Measurements from ENCODE around the gene SAP130. TPM values are rescaled to one million over a fixed set of nuclear protein-coding genes. Genes with fewer than 3 reads are reported as not detected.

Gene SAP130
- total RNA-seq, 1 donor from 2014 or later, result 27.1 TPM

DNA sequence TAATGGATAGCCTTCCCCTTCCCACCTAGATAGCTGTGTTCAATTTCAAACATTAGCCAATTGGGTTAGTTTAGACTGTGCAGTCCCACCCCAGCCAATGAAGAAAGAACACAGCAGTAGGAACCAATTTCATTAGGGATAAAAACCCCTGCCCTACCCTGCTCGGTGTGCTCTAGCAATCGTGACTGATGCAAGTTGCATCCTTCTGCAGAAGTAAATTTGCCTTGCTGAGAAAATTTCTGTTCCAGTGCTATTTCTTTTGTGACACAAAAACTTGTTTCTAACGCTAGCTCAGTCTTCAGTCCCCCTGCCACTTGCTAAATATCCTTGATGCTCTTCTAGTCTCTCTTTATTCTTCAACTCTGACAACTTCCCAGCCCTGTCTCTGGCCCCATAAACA, 15.2 kb upstream of the SAP130 start:
- ATAC-seq (ENCODE audit: low read depth) (no peak), DNase-seq (no peak)
- Mint-ChIP-seq H3K9me3 (peaks cover 21% of the 10 kb centered on the region), H3K4me3 (no peak overlapping the region), H3K36me3 (ENCODE audit: low read depth) (no peaks in the 10 kb centered on the region), H3K4me1 (no peaks in the 10 kb centered on the region), H3K27me3 (peaks cover 16% of the 10 kb centered on the region), H3K27ac (no peak overlapping the region)
- TF ChIP-seq, protein P1, sequence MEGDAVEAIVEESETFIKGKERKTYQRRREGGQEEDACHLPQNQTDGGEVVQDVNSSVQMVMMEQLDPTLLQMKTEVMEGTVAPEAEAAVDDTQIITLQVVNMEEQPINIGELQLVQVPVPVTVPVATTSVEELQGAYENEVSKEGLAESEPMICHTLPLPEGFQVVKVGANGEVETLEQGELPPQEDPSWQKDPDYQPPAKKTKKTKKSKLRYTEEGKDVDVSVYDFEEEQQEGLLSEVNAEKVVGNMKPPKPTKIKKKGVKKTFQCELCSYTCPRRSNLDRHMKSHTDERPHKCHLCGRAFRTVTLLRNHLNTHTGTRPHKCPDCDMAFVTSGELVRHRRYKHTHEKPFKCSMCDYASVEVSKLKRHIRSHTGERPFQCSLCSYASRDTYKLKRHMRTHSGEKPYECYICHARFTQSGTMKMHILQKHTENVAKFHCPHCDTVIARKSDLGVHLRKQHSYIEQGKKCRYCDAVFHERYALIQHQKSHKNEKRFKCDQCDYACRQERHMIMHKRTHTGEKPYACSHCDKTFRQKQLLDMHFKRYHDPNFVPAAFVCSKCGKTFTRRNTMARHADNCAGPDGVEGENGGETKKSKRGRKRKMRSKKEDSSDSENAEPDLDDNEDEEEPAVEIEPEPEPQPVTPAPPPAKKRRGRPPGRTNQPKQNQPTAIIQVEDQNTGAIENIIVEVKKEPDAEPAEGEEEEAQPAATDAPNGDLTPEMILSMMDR (IDR thresholded peaks at IDR 0.05), result no peak
- ChIA-PET POLR2A (no interaction called here), CTCF (no interaction called here)
- intact Hi-C loops (cut with micrococcal nuclease), result no loop called here

GRCh38 chr2:128041561-128041960, 13.7 kb upstream of the SAP130 start:
- peaks cover 10% of the 10 kb centered on the region for H3K27me3 Mint-ChIP-seq
- intact Hi-C loops (cut with micrococcal nuclease), result no loop called here
- H3K9me3 Mint-ChIP-seq, result peaks cover 28% of the 10 kb centered on the region
- H3K4me3 Mint-ChIP-seq, result no peak overlapping the region
- no peaks in the 10 kb centered on the region for H3K4me1 Mint-ChIP-seq
- ChIA-PET CTCF (no interaction called here), POLR2A (interaction anchor here (0.6 kb wide), 1 partner anchor 21 kb away, joined by 4 read pairs; no protein-coding TSS in a partner anchor)
- no peak overlapping the region for H3K27ac Mint-ChIP-seq
- DNase-seq (no peak), ATAC-seq (ENCODE audit: low read depth) (no peak)
- TF ChIP-seq, protein P1 (IDR thresholded peaks at IDR 0.05), result no peak
- no peaks in the 10 kb centered on the region for H3K36me3 Mint-ChIP-seq (ENCODE audit: low read depth)

GRCh38 chr2:128040166-128040771, 12.4 kb upstream of the SAP130 start:
- Mint-ChIP-seq H3K4me3 (no peak overlapping the region), H3K27ac (no peak overlapping the region), H3K9me3 (peaks cover 31% of the 10 kb centered on the region), H3K4me1 (no peaks in the 10 kb centered on the region), H3K27me3 (peaks cover 10% of the 10 kb centered on the region), H3K36me3 (ENCODE audit: low read depth) (no peaks in the 10 kb centered on the region)
- POLR2A ChIA-PET, result no interaction called here
- CTCF ChIA-PET, result no interaction called here
- DNase-seq, result no peak
- intact Hi-C loops (cut with micrococcal nuclease), result no loop called here
- TF ChIP-seq, protein P1 (IDR thresholded peaks at IDR 0.05), result no peak
- ATAC-seq (ENCODE audit: low read depth), result no peak

GRCh38 chr2:128039535-128039934, 11.7 kb upstream of the SAP130 start:
- H3K9me3 Mint-ChIP-seq, result peaks cover 31% of the 10 kb centered on the region
- TF ChIP-seq, protein P1 (IDR thresholded peaks at IDR 0.05), result no peak
- no peak overlapping the region for H3K27ac Mint-ChIP-seq
- no peaks in the 10 kb centered on the region for H3K4me1 Mint-ChIP-seq
- intact Hi-C loops (cut with micrococcal nuclease), result no loop called here
- ATAC-seq (ENCODE audit: low read depth), result no peak
- H3K36me3 Mint-ChIP-seq (ENCODE audit: low read depth), result no peaks in the 10 kb centered on the region
- DNase-seq, result no peak
- peaks cover 10% of the 10 kb centered on the region for H3K27me3 Mint-ChIP-seq
- ChIA-PET POLR2A (no interaction called here), CTCF (no interaction called here)
- no peak overlapping the region for H3K4me3 Mint-ChIP-seq

GRCh38 chr2:128038411-128038810, 10.6 kb upstream of the SAP130 start:
- H3K27me3 Mint-ChIP-seq, result peaks cover 10% of the 10 kb centered on the region
- no peak overlapping the region for H3K27ac Mint-ChIP-seq
- H3K36me3 Mint-ChIP-seq (ENCODE audit: low read depth), result no peaks in the 10 kb centered on the region
- H3K9me3 Mint-ChIP-seq, result peaks cover 27% of the 10 kb centered on the region
- intact Hi-C loops (cut with micrococcal nuclease), result no loop called here
- H3K4me1 Mint-ChIP-seq, result no peaks in the 10 kb centered on the region
- ATAC-seq (ENCODE audit: low read depth) (no peak), DNase-seq (no peak)
- no peak overlapping the region for H3K4me3 Mint-ChIP-seq
- TF ChIP-seq, protein P1 (IDR thresholded peaks at IDR 0.05), result no peak
- ChIA-PET POLR2A (interaction anchor here (0.6 kb wide), 1 partner anchor 11 kb away, joined by 4 read pairs; the partner anchor contains the start of gene SAP130), CTCF (no interaction called here)
